ENCODE measurements around the gene CEP83. TPM values are rescaled to one million over a fixed set of nuclear protein-coding genes. Genes with fewer than 3 reads are reported as not detected.

Gene CEP83
- polyA plus RNA-seq: 5.3 and 6.9 TPM in 2 replicates

GRCh38 chr12:94459728-94460615 is at the start of gene CEP83:
Gene CEP83 (minus strand): TSS chr12:94459867. CDS start chr12:94412490, 47,377 bp downstream.

Other genes starting within 250 kb of the CEP83 start
- 6.9 and 9.9 TPM in 2 replicates for gene TMCC3, start 190.7 kb upstream of the CEP83 start, polyA plus RNA-seq